Stimulated activated CD8-positive, alpha-beta memory T cell treated with anti-CD3 and anti-CD28 coated beads, Interleukin-7, amount 100 ng/mL, for 24 hours (primary cell): ENCODE results near the gene ANAPC4.

ENCODE experiments used
- DNase-seq: peaks from one replicate; pipeline ENCODE4 v3.0.0-alpha.2; 2020; ENCODE audit warnings: low read depth

The ANAPC4 gene

GRCh38 chr4:25377572-25378436 is 741 bp downstream of the ANAPC4 start:
- no peak for DNase-seq

GRCh38 chr4:25378437-25378743 is 1.3 kb downstream of the ANAPC4 start:
- DNase-seq = no peak

GRCh38 chr4:25379591-25379990 is 2.5 kb downstream of the ANAPC4 start:
- DNase-seq = no peak

GRCh38 chr4:25383647-25384046 is 6.6 kb downstream of the ANAPC4 start:
- no peak for DNase-seq

- DNase-seq = no peak
These were observed 9.9 kb downstream of the ANAPC4 start for GRCh38 chr4:25386926-25387325.

- DNase-seq = no peak
These were observed 20.2 kb downstream of the ANAPC4 start for GRCh38 chr4:25397305-25397704.

GRCh38 chr4:25399510-25399909 is 22.4 kb downstream of the ANAPC4 start:
- DNase-seq = no peak

GRCh38 chr4:25401066-25401465 is 24.0 kb downstream of the ANAPC4 start:
- DNase-seq = no peak

GRCh38 chr4:25402521-25402920 is 25.5 kb downstream of the ANAPC4 start:
- no peak for DNase-seq

- DNase-seq = no peak
These were observed 26.6 kb downstream of the ANAPC4 start for GRCh38 chr4:25403699-25404098.

- no peak for DNase-seq
These were observed 28.4 kb downstream of the ANAPC4 start for GRCh38 chr4:25405453-25405852.

GRCh38 chr4:25406081-25406692 is 29.1 kb downstream of the ANAPC4 start:
- no peak for DNase-seq

- DNase-seq = no peak
These were observed 33.9 kb downstream of the ANAPC4 start for GRCh38 chr4:25410820-25411529.

- no peak for DNase-seq
These were observed 36.2 kb downstream of the ANAPC4 start for GRCh38 chr4:25413261-25413660.

- DNase-seq = no peak
These were observed 40.0 kb downstream of the ANAPC4 start for GRCh38 chr4:25417014-25417413.

- no peak for DNase-seq
These were observed 43.9 kb downstream of the ANAPC4 start for GRCh38 chr4:25420931-25421330.

GRCh38 chr4:25421816-25422525 is 44.9 kb downstream of the ANAPC4 start:
- DNase-seq = no peak

GRCh38 chr4:25423548-25423947 is 46.5 kb downstream of the ANAPC4 start:
- DNase-seq = no peak

GRCh38 chr4:25424539-25425228 is 47.6 kb downstream of the ANAPC4 start:
- no peak for DNase-seq

GRCh38 chr4:25425361-25425760 is 48.3 kb downstream of the ANAPC4 start:
- no peak for DNase-seq

GRCh38 chr4:25427871-25428270 is 50.8 kb downstream of the ANAPC4 start:
- DNase-seq = no peak

GRCh38 chr4:25430630-25431029 is 53.6 kb downstream of the ANAPC4 start:
- DNase-seq = no peak
